Measurements from ENCODE around the gene ANGPTL4. TPM values are rescaled to one million over a fixed set of nuclear protein-coding genes. Genes with fewer than 3 reads are reported as not detected.
A peak's percentile ranks its signal among the peaks of the same experiment; 100 is the strongest.

The ANGPTL4 gene
- total and polyA plus RNA-seq, 2 of the 13 experiments (the other 11 are each of a cell fraction or from before 2014, with no cell fraction given): 0.80 to 21.7 TPM

GRCh38 chr19:8355631-8356402 lies 8.1 kb upstream of the ANGPTL4 start (continued):
- peak; percentile 32; the same call in 1 of the 2 replicates for TF ChIP-seq ZNF362 (CRISPR knock-in tag; IDR thresholded peaks at IDR 0.05; ENCODE audit: borderline replicate concordance)
- no peak; the same call in 1 of the 2 replicates for TF ChIP-seq ZNF788 (CRISPR knock-in tag; IDR thresholded peaks at IDR 0.05; ENCODE audit: borderline replicate concordance)
- TF ChIP-seq ZNF337 (CRISPR knock-in tag; IDR thresholded peaks at IDR 0.05; ENCODE audit: borderline replicate concordance, low read depth): peak; percentile 64; the same call in 1 of the 2 replicates
- TF ChIP-seq GRHL1 (CRISPR knock-in tag; conservative IDR thresholded peaks at IDR 0.05): no peak
- TF ChIP-seq KAT8 (CRISPR knock-in tag; IDR thresholded peaks at IDR 0.05): 0 out of 2 replicates have a peak, but pooled peaks have one; percentile 32
- TF ChIP-seq ZFY (CRISPR knock-in tag; IDR thresholded peaks at IDR 0.05): no peak
- TF ChIP-seq POGK (CRISPR knock-in tag; conservative IDR thresholded peaks at IDR 0.05): no peak
- TF ChIP-seq BRF2 (CRISPR knock-in tag; IDR thresholded peaks at IDR 0.05): no peak
- TF ChIP-seq CEBPG (CRISPR knock-in tag; IDR thresholded peaks at IDR 0.05): no peak
- TF ChIP-seq TEAD3 (CRISPR knock-in tag; optimal IDR thresholded peaks at IDR 0.05; ENCODE audit: borderline replicate concordance): peak; percentile 60
- no peak for TF ChIP-seq ZNF44 (CRISPR knock-in tag; IDR thresholded peaks at IDR 0.05)
- 0 out of 2 replicates have a peak, but pooled peaks have one; percentile 13 for TF ChIP-seq HNF4A (CRISPR knock-in tag; IDR thresholded peaks at IDR 0.05)
- TF ChIP-seq ZSCAN22 (CRISPR knock-in tag; IDR thresholded peaks at IDR 0.05): no peak
- peak; percentile 97 for TF ChIP-seq RARA (CRISPR knock-in tag; IDR thresholded peaks at IDR 0.05)
- TF ChIP-seq NONO (IDR thresholded peaks at IDR 0.05): no peak
- TF ChIP-seq NONO (CRISPR knock-in tag; conservative IDR thresholded peaks at IDR 0.05): no peak
- TF ChIP-seq SMC3 (IDR thresholded peaks at IDR 0.05; ENCODE audit: low read length): peak; percentile 15; the same call in 1 of the 2 replicates
- no peak for TF ChIP-seq PHF20 (CRISPR knock-in tag; IDR thresholded peaks at IDR 0.05)
- no peak for TF ChIP-seq IRF1 (CRISPR knock-in tag; IDR thresholded peaks at IDR 0.05; ENCODE audit: low read depth)
- TF ChIP-seq THAP11 (CRISPR knock-in tag; IDR thresholded peaks at IDR 0.05): 0 out of 2 replicates have a peak, but pooled peaks have one; percentile 17
- TF ChIP-seq ZNF562 (CRISPR knock-in tag; IDR thresholded peaks at IDR 0.05; ENCODE audit: borderline replicate concordance): no peak
- peak; percentile 93 for TF ChIP-seq RXRB (CRISPR knock-in tag; IDR thresholded peaks at IDR 0.05; ENCODE audit: borderline replicate concordance)
